Stimulated activated CD8-positive, alpha-beta memory T cell treated with anti-CD3 and anti-CD28 coated beads, Interleukin-7, amount 100 ng/mL, for 1 hour (primary cell): ENCODE results near the gene IL1RL2.

Source experiments
- DNase-seq, 2 donors: peaks; one replicate each; pipeline ENCODE4 v3.0.0-alpha.2; 2020; ENCODE audit warnings: low read depth in 2 of 2

Gene IL1RL2

GRCh38 chr2:102238778-102239177, 52.0 kb downstream of the IL1RL2 start:
- DNase-seq: no peak

DNA sequence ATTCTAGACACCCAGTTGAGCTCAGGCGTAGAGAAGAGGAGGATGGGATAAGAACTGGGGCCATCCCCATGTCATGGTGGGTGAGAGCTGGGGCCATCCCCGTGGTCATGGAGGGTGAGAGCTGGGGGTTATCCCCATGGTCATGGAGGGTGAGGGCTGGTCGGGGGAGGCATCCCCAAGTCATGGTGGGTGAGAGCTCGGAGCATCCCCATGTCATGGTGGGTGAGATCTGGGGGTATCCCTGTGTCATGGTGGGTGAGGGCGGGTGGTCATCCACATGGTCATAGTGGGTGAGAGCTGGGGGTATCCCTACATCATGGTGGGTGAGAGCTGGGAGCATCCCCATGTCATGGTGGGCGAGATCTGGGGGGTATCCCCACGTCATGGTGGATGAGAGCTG, 52.5 kb downstream of the IL1RL2 start:
- DNase-seq: no peak

DNA sequence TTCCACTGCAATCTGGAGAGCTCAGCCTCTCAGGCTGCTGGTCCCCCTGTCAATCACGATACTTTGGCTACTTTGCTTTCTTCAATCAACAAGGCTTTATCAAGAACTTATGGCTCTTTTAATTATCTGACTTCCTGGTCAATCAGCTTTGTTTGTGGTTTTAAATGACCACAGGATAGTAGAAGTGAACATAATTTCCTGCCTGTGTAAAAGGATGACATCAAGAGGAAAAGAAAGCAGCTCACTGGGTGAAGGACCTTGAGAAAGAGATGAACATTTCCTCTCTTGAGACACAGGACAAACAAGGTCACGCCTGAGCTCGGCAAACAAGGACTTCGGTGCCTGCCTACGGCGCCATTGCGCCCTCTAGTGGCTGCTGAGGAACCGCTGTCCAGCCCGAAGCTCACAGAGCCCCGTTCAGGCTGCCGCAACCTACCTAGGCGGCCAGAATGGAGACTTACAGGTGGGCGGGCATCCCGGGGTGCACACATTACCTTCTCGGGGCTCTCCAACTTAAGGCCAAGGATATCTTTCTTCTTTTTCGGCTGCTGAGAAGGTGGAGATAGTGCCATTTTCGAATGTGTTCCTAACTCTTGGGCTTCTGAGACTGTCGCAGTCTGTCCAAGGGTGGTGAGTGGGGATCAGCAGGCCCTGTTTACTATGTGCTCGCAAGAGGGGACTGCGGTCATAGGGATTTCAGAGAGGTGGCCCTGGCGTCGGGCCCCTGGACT, 54.0 kb downstream of the IL1RL2 start:
- DNase-seq: peak; percentile 74 to 76

GRCh38 chr2:102241616-102242305, 54.9 kb downstream of the IL1RL2 start:
- no peak for DNase-seq

- no peak for DNase-seq
Observed at GRCh38 chr2:102245266-102246151, 58.7 kb downstream of the IL1RL2 start.

DNA sequence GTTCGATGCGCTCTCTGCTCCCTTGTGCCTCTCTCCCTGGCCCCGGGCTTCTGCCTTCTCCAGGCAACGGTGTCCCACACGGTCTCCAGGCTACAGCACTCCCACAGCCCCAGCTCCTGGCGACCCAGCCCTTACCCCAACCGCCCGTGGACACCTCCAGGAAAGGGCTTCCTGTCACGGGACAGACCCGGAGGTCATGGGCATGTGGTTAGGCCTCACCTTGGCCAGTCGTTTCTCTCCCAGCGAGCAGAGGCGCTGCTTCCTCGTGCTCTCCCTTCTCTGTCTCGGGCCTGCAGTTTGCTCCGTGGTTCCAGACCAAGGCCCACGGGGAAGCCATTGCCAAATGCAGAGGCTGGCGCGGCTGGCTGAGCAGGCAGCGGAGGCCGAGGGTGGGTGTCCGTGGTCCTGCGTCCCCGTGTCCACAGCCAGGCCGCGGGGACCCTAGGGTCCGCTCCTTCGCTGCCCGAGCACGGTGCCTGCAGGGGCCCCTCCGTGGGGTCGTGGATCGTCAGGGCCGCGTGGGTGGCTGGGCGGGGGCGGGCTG, 63.5 kb downstream of the IL1RL2 start:
- DNase-seq: no peak

DNA sequence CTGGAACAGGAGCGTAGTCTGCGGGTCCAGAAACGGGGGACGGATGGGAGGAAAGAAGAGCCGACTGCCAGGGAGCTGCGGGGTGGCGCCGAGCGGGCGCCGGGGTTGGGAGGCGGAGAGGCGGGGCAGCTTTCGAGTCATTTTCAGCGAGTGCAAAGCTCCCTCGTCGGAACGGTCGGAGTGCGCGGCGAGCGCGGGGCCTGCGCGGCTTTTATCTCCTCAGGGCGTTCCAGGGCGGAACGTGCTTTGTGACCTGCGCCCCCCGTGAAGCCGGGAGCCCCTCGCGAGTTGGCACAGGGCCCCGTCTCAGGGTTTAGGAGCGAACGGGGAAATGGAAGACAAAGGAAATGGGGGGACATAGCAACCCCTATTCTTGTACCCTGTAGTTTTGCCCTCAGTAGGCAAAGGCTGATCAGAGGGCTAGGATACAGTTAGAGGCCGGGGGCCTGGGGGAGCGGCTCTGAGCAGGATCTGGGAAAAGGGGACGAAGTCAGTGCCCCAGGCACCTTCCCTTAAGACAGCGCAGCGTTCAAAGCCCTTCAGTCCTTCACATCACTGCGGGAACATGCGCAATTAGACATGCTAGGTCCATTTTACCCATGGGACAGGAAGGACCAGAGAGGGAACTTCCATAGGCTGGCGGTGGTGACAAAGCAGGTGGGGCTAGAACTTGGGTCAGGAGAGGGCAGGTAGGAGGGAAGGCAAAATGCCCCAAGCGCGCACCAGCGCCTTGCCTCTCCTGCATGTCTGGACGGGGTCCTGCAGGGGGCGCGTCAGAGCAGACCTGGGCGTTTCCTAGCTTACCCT, 64.4 kb downstream of the IL1RL2 start:
- DNase-seq: peak; percentile 20 to 38

GRCh38 chr2:102251849-102252203, 65.0 kb downstream of the IL1RL2 start:
- DNase-seq: no peak

GRCh38 chr2:102252236-102252635, 65.4 kb downstream of the IL1RL2 start:
- no peak for DNase-seq

DNA sequence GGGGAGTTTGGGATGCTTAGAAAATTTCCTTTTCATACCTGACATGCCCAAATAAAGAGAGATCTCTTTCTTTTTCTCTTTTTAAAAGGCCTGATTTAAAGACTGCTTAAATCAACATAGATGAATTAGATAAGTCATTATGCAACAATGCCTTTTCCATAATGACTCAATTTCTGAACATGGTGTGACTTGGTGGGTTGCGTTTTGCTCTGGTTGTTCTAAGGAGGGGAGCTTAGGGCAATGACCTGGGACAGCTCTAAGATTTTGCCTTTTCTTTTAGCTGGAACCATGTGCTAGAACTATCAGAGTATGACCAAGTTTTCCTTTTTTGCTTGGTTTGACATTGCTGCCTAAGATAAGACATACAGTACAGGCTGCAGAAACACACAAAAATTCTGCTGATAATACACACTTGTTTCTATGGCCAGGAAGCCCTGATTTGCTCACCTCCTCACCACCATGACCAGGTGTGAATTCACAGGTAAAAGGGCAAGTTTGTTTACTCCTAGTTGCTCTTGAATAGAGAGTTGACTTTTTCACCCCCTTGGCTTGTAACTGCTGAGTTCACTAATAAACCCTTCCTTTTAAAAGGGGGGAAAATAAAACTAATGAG, 66.4 kb downstream of the IL1RL2 start:
- no peak for DNase-seq

GRCh38 chr2:102253753-102254150, 66.9 kb downstream of the IL1RL2 start:
- no peak for DNase-seq

DNA sequence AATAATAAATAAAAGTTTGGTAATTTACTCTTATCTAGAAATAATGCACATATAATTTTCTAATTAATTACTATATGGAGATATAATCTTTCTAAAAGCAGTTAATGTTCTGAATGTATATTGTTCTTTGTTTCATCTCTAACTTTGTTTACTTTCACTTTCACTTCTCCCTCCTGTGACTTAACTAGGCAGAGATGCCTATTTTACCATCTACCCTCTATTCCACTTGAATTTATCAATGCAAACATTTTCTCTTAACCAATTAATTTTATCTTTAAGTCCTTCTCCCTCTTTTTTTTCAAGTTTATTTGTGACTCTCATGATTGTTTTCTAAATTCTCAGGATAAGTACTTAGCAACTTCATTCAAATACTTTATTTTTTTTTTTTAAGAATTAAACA, 69.5 kb downstream of the IL1RL2 start:
- DNase-seq: no peak

- no peak for DNase-seq
Observed at GRCh38 chr2:102256874-102257462, 70.1 kb downstream of the IL1RL2 start.

- no peak for DNase-seq
Observed at GRCh38 chr2:102258025-102258385, 71.2 kb downstream of the IL1RL2 start.

GRCh38 chr2:102258386-102259074, 71.7 kb downstream of the IL1RL2 start:
- DNase-seq: no peak

DNA sequence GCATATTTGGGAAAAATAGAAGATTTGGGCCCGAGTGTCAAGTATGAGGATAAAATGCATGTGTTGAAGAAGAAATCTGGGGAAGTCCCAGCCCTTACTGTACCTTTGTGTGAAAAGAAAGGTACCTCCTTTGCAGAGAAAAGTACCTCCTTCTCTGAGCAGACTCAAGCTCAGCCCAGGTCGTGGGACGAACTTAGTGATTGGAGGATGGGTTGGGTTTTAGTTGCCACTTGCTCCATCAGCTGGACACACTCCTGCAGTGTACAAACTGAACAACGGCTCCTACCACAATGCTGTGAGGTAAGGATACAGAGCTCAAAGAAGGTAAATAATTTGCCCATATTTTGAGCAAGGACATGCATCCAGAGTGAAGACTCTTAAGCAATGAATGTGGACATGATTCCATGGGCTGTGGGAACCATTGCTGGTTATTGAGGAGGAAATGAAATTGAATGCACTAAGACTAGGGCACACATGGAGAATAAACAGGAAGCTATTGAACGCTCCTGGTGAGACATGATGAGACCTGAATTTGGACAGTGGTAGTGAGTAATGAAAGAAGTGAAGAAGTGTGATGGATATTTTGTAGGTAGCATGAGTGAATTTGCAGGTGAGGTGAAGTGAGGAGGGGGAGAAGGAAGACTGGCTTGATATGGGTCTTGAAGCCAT, 74.8 kb downstream of the IL1RL2 start:
- no peak for DNase-seq

GRCh38 chr2:102262216-102263129, 75.7 kb downstream of the IL1RL2 start:
- DNase-seq: no peak

DNA sequence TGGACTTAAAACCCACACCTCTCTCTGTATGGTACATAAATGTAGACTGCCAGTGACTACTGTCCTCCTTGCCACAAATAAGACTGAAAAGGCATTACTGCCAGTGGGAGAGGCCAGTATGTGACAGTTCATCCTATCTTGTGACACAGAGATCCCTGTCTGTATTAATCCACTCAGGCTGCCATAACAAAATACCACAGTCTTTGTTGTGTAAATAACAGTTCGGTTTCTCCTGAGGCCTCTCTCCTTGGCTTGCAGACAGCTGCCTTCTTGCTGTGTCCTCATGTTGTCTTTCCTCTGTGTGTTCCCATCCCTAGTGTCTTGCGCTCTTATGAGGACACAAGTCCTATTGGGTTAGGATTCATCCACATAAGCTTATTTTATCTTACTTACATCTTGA, 78.1 kb downstream of the IL1RL2 start:
- DNase-seq: no peak
